GM12878 (cell line): Measurements from ENCODE around the gene PCDHGA1. TPM values are rescaled to one million over a fixed set of nuclear protein-coding genes. Genes with fewer than 3 reads are reported as not detected.
A peak's percentile ranks its signal among the peaks of the same experiment; 100 is the strongest.

Source experiments
- ATAC-seq: fragments of 200-7000 bp; cut with Tn5 transposase; 3 replicates; pipeline ENCODE4 v1.9.1; 2020; ENCODE audit warnings: mild to moderate bottlenecking, moderate library complexity
- BruUV-seq: library from RNA; stranded (reverse); fragments of 400-500 nt; replicated peaks from 2 replicates; lab custom pipeline; 2021; lab: Mats Ljungman, UMichigan
- CTCF ChIA-PET: fragments of 300-600 bp; sonication (Branson Sonifier 250); formaldehyde crosslinking; extraction: SDS; loops from one replicate; lab custom pipeline; 2021; ENCODE audit warnings: inconsistent platforms; lab: Yijun Ruan, JAX
- POLR2A ChIA-PET: fragments of 350-600 bp; formaldehyde crosslinking; extraction: SDS; loops from one replicate; lab custom pipeline; 2021; ENCODE audit warnings: inconsistent platforms; lab: Charles Lee
- RAD21 ChIA-PET: fragments of 300-600 bp; sonication (Branson Sonifier 250); formaldehyde crosslinking; loops from one replicate; lab custom pipeline; 2023; ENCODE audit warnings: antibody characterized with exemption; ENCODE audit not compliant: unreplicated experiment; lab: Charles Lee
- SMC1A ChIA-PET: fragments of 300-600 bp; sonication (Branson Sonifier 250); formaldehyde crosslinking; loops from one replicate; lab custom pipeline; 2023; ENCODE audit not compliant: unreplicated experiment, uncharacterized antibody; lab: Charles Lee
- DNase-seq: peaks from one replicate; pipeline ENCODE4 v3.0.0-alpha.2; 2011; ENCODE audit warnings: low read depth, low spot score
- FAIRE-seq: peaks from 3 replicates; lab custom pipeline; 2011; peaks lifted over from hg19 to GRCh38; lab: Jason Lieb, UNC
- H2AFZ ChIP-seq: 2 replicates; pipeline ENCODE4 v1.6.0; 2011; ENCODE audit warnings: low read depth, low read length, control low read depth; ENCODE audit not compliant: control insufficient read depth
- H3K27ac ChIP-seq: 2 replicates; pipeline ENCODE4 v1.5.1; 2011; ENCODE audit warnings: control low read depth; ENCODE audit not compliant: control insufficient read depth, insufficient read depth
- H3K27me3 ChIP-seq, 2 experiments: replicated peaks in 1 of 2; 2 replicates each; pipeline versions ENCODE4 v1.6.0 to v1.6.1; 2011; ENCODE audit warnings: low read length in 1 of 2; ENCODE audit not compliant: control insufficient read depth in 2 of 2, insufficient read depth in 2 of 2
- H3K36me3 ChIP-seq, 2 experiments: 2 replicates each; pipeline ENCODE4 v1.5.1; 2011; ENCODE audit warnings: low read length in 1 of 2; ENCODE audit not compliant: control insufficient read depth in 2 of 2, insufficient read depth in 2 of 2
- H3K4me1 ChIP-seq: 2 replicates; pipeline ENCODE4 v1.6.1; 2011; ENCODE audit warnings: mild to moderate bottlenecking, low read length, moderate library complexity, mixed read lengths; ENCODE audit not compliant: control insufficient read depth, insufficient read depth
- H3K4me2 ChIP-seq: 2 replicates; pipeline ENCODE4 v1.6.0; 2011; ENCODE audit warnings: control low read depth; ENCODE audit not compliant: control insufficient read depth, insufficient read depth
- H3K4me3 ChIP-seq: fragments of 200-600 bp; sonication (generic); 2 replicates; pipeline ENCODE4 v1.5.1; 2016
- H3K79me2 ChIP-seq: 2 replicates; pipeline ENCODE4 v1.6.0; 2011; ENCODE audit warnings: low read length; ENCODE audit not compliant: control insufficient read depth, insufficient read depth
- H3K9ac ChIP-seq: 2 replicates; pipeline ENCODE4 v1.8.0; 2011; ENCODE audit warnings: low read length, control low read depth, mixed read lengths; ENCODE audit not compliant: control insufficient read depth, insufficient read depth
- H3K9me3 ChIP-seq: replicated peaks from 3 replicates; pipeline ENCODE4 v1.5.1; 2011; ENCODE audit warnings: mild to moderate bottlenecking, low read length; ENCODE audit not compliant: control insufficient read depth, insufficient read depth
- H4K20me1 ChIP-seq: 2 replicates; pipeline ENCODE4 v1.6.0; 2011; ENCODE audit not compliant: control insufficient read depth, insufficient read depth
- IKZF1 ChIP-seq: fragments of 450-650 bp; conservative IDR thresholded peaks from 2 replicates; pipeline ENCODE4 v1.6.1; 2017; ENCODE audit warnings: antibody characterized with exemption, mild to moderate bottlenecking
- MYC ChIP-seq: IDR thresholded peaks from 2 replicates; pipeline ENCODE4 v1.6.1; 2011; ENCODE audit warnings: mild to moderate bottlenecking, low read length, moderate library complexity, inconsistent platforms; ENCODE audit not compliant: insufficient read depth, insufficient replicate concordance, insufficient read length, severe bottlenecking
- POLR2A ChIP-seq: IDR thresholded peaks from 2 replicates; pipeline ENCODE4 v1.6.1; 2011; ENCODE audit warnings: low read depth, mild to moderate bottlenecking, low read length
- SMAD5 ChIP-seq: IDR thresholded peaks from 2 replicates; pipeline ENCODE4 v1.6.1; 2016; ENCODE audit warnings: antibody characterized with exemption, low read depth
- STAT1 ChIP-seq: fragments of 450-650 bp; conservative IDR thresholded peaks from 2 replicates; pipeline ENCODE4 v1.6.1; 2014; ENCODE audit warnings: antibody characterized with exemption, mild to moderate bottlenecking
- WRNIP1 ChIP-seq: IDR thresholded peaks from 2 replicates; pipeline ENCODE4 v1.6.1; 2011; ENCODE audit warnings: low read depth, low read length, improper control_type of control experiment, borderline replicate concordance
- ZNF274 ChIP-seq: IDR thresholded peaks from one replicate; pipeline ENCODE4 v1.8.0; 2011; ENCODE audit not compliant: insufficient read length, insufficient read depth
- WGBS: methylation state at CpG from one replicate; pipeline ENCODE4 v1.1.6; 2016; ENCODE audit warnings: low lambda C conversion rate; ENCODE audit not compliant: insufficient replicate concordance, insufficient coverage; ENCODE audit errors: missing lambda C conversion rate; 5-methylcytosine and 5-hydroxymethylcytosine counted together
- in situ Hi-C: fragments of 300-500 bp; cut with MboI; formaldehyde crosslinking; loops from 9 replicates; pipeline ENCODE4 v1.14.3; 2018; ENCODE audit warnings: mixed read lengths
- intact Hi-C: fragments of 100-400 bp; cut with micrococcal nuclease; formaldehyde crosslinking; loops from one replicate; pipeline ENCODE4 v1.14.2; 2022; ENCODE audit not compliant: unreplicated experiment
- polyA plus RNA-seq, 11 experiments: library from polyadenylated mRNA; depleted of rRNA in 4 of 11; unstranded in 6 of 11; stranded (reverse) in 5 of 11; fragments of >200 nt; fragmentation: Nextera tagmentation in 4 of 11; fragmentation: Illumina TruSeq in 1 of 11; extraction: Ambion mirVana in 4 of 11; extraction: Trizol in 1 of 11; gene quantifications; 1 replicate in 1 of 11; 2 replicates in 10 of 11; pipeline versions ENCODE4 v1.2.1 to v1.2.3, GENCODE V29; 2011 to 2016; ENCODE audit warnings: inconsistent platforms in 2 of 11, missing spikeins in 2 of 11, low read depth in 1 of 11
- total RNA-seq, 4 experiments: library from RNA; depleted of rRNA in 3 of 4; stranded (reverse); fragments of >200 nt in 3 of 4; fragmentation: Illumina TruSeq in 1 of 4; extraction: Trizol in 1 of 4; gene quantifications; 2 replicates each; pipeline versions ENCODE4 v1.2.1 to v1.2.3, GENCODE V29; 2013 to 2021
- TF ChIP-seq, protein P1 (sequence below): IDR thresholded peaks from 2 replicates; pipeline ENCODE4 v1.6.1; 2012; ENCODE audit warnings: low read depth, low read length, improper control_type of control experiment

PCDHGA1 gene
- total and polyA plus RNA-seq, 10 of the 15 experiments (the other 5 are each of a cell fraction or from before 2014, with no cell fraction given) = 0.02 to 0.51 (median 0.19) TPM; not detected in 3

DNA sequence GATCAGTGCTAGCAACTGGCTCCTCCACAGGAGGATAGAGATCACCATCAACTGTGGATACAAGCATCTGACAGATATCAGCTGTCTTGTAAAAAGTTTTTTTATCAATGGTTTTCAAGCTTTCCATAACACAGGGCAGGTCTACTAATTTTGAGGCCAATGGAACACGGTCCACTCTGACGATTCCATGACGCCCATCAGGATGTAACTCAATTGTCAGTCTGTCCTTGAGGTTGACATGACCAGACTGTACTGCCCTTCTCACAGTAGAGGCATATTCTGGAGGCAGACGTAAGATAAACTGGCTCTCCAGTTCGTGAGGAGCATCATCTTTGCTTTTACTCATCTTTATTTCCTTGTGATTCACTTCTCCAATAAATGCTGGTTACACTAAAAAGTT, 10.6 kb upstream of the PCDHGA1 start:
- no peak for ATAC-seq
- Histone ChIP-seq H4K20me1 (no peaks in the 10 kb centered on the region), H3K79me2 (peaks cover 23% of the 10 kb centered on the region), H3K4me1 (no peaks in the 10 kb centered on the region), H3K4me3 (peak overlapping the region; percentile 81), H3K9ac (no peak overlapping the region), H3K27ac (no peak overlapping the region), H3K36me3 (0 out of 4 replicates have a peak, but pooled peaks cover 0 to 4% of the 10 kb centered on the region in 2 experiments), H3K27me3 (no peaks in the 10 kb centered on the region), H3K9me3 (peaks cover 29% of the 10 kb centered on the region), H2AFZ (no peak overlapping the region), H3K4me2 (peak overlapping the region; percentile 68; the same call in 1 of the 2 replicates)
- ChIA-PET RAD21 (interaction anchor here (1.0 to 2.7 kb wide), 4 partner anchors 50 to 244 kb away, joined by 3 to 17 read pairs (median 9); partner anchors contain the start of genes PCDHGB3 and PCDHGB7), SMC1A (interaction anchor here (0.9 to 1.8 kb wide), 6 partner anchors 9 to 209 kb away, joined by 3 to 12 read pairs (median 4); partner anchors contain the start of gene PCDHGA11), POLR2A (interaction anchor here (1.2 to 1.6 kb wide), 2 partner anchors 15 to 51 kb away, joined by 6 to 7 read pairs; partner anchors contain the start of gene PCDHGB3), CTCF (interaction anchor here (0.7 to 3.1 kb wide), 28 partner anchors 11 to 273 kb away, joined by 3 to 21 read pairs (median 5); partner anchors contain the start of genes PCDHB13, PCDHGA1, PCDHGA10 and PCDHGA11)
- no peak for FAIRE-seq
- TF ChIP-seq STAT1 (no peak), MYC (no peak), SMAD5 (0 out of 2 replicates have a peak, but pooled peaks have one; percentile 30), WRNIP1 (no peak), POLR2A (peak; percentile 54; the same call in 1 of the 2 replicates), ZNF274 (no peak), IKZF1 (no peak)
- TF ChIP-seq, protein P1, sequence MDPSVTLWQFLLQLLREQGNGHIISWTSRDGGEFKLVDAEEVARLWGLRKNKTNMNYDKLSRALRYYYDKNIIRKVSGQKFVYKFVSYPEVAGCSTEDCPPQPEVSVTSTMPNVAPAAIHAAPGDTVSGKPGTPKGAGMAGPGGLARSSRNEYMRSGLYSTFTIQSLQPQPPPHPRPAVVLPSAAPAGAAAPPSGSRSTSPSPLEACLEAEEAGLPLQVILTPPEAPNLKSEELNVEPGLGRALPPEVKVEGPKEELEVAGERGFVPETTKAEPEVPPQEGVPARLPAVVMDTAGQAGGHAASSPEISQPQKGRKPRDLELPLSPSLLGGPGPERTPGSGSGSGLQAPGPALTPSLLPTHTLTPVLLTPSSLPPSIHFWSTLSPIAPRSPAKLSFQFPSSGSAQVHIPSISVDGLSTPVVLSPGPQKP = no peak
- intact Hi-C loops = loop anchor here (2.0 kb wide), 2 partner anchors 93 to 245 kb away; partner anchors contain the start of gene PCDHGA10
- in situ Hi-C loops = loop anchor here (10.0 kb wide), 1 partner anchor 245 kb away; no protein-coding TSS in a partner anchor
- DNase-seq = no peak
- 61% methylated on average over 5 of the region's 5 CpGs for WGBS
- no TSS peak for BruUV-seq
